GM18526 (cell line): ENCODE data around the gene FKBP14.

ENCODE experiments used
- POLR2A ChIP-seq: IDR thresholded peaks from 3 replicates; pipeline ENCODE4 v1.6.1; 2011; ENCODE audit not compliant: insufficient read length; ENCODE audit errors: extremely low read depth

FKBP14 gene

GRCh38 chr7:29987811-29988317, 38.6 kb downstream of the FKBP14 start:
- no peak for TF ChIP-seq POLR2A

- no peak for TF ChIP-seq POLR2A
Measured at GRCh38 chr7:29987083-29987482, 39.4 kb downstream of the FKBP14 start.

DNA sequence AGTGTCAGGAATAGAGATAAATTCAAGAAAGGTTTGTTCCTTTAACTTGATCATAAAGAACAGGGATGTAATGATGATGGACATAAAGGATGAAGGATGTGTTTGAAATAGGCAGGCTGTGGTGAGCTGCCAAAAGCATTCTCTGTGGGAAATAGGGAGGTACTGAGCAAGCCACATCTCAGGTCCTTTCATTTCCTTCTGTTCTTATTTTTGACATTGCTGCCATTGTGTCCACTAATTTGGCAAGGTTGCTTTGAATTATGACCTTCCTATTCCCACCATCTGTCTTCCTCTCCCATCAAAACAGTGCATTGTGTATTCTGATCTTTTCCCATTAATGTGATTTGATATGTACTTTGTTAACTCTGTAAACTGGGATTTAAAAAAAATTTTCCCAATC, 46.4 kb downstream of the FKBP14 start:
- TF ChIP-seq POLR2A = no peak

DNA sequence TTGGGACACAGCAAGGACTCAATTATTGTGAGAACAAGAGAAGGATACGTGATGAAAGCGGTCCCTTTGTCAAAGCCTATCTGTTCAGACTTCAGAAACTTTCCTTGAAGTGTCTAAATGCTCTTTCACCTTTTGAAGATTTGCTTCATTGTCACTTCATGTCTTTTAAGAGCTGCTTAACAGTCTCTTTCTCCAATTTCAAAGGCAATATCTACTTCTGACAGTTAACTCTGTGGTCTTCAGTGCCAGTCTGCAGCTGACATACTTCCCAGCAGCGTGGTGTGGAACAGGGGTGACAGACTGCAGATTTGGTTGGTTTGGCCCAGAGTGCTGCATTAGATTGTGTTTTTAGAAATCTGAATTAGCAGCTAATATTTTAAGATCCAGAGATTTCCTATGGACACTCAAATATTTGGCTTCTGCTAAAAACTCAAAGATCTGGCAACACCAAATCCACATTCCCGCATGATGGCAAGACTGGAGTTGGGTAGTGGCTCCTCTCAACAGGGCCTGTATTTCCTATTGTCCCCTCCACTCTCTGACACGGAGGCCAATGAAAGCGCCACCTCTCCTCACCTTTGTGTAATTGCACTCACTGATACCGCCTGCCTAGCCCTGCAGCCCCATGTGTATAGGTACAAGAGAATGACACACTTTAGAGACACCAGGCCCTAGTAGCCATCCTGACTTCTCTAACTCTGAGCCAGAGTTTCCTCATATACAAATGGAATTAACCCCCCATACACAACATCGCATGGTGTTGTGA, 48.4 kb downstream of the FKBP14 start:
- no peak for TF ChIP-seq POLR2A

- no peak for TF ChIP-seq POLR2A
Measured at GRCh38 chr7:29976673-29977415, 49.7 kb downstream of the FKBP14 start.

GRCh38 chr7:29976266-29976665, 50.2 kb downstream of the FKBP14 start:
- no peak for TF ChIP-seq POLR2A

DNA sequence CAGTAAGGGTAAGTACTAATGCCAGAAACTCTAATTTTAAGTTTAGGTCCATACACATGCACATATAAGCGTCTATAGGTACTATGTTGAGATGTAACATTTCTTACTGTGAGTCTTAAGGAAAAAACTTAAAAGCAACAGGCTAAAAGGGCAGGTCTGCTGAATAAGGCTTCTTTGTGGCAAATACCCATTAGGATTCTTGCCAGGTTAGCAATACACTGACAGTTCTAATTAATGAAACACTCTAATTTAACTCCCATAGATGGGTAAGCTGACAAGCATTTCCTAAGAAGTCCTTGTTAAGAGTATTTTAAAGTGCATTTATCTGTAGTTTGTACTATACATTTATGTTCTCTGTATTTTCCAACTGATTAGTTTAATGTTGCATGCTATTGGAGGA, 50.9 kb downstream of the FKBP14 start:
- no peak for TF ChIP-seq POLR2A

DNA sequence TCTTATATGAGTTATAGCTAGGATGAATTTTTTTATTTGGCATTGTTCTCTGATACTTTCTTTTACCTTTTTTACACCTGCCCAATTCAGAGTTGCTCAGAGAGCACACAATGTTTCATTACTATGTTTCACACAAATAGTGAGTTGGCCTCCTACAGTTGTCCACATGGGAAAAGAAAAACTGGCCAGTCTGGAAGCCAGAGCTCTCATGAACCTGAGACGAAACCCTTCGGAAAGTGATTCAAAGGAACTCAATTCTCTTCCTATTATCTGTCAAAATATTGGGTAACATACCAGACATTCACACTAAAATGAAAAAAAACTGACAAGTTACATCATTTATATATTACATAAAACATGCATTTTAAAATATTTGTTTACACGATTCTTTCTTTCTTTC, 52.2 kb downstream of the FKBP14 start:
- no peak for TF ChIP-seq POLR2A

DNA sequence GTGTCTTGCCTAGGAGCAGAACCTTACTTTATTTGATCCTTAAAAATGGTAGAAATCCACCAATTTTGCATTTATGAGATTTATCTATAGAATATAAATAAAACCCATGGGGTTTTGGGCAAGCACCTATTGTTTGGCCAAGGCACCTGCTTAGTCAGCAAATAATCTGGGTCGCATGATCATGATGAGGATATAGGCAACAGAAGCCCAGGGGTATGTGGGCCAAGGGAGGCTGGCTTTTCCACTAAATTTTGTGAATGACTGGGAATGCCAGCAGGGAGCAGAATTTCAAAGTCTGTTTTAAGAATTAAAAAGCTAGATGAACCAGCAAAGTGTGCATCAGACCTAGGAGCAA, 54.2 kb downstream of the FKBP14 start:
- no peak for TF ChIP-seq POLR2A

DNA sequence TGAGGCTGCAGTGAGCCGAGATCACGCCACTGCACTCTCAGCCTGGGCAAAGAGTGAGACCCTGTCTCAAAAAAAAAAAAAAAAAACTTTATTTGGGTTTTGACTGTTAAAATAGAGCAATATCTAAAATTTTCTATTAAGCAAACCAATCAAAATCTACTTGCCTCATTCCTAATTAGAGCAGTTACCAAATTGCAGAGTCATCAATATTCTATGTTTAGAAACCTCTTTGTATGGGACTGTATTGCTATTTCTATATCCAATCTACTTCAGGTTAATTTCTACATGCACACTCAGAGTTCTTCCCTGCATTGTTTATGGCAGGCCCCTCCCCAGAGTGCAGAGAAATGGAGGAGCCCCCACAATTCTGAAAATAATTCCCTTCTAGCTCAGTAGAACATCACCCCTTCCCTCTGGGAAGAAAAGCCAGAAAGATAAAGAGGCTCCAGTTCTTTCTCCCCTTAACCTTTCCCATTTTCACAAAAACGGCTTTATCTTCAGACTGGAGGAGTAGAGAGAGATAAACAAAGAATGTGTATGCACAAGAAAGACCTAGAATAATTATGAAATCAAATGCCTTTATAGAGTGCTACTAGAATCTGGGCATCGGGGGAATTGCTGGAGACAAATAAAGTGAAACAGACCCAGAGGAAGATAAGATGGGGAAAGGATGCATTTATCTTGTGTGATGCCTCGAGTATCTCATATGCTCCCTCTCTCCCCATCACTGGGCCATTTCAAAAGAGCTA, 54.8 kb downstream of the FKBP14 start:
- TF ChIP-seq POLR2A = no peak

GRCh38 chr7:29970158-29970557, 56.3 kb downstream of the FKBP14 start:
- TF ChIP-seq POLR2A = no peak

- TF ChIP-seq POLR2A = no peak
Measured at GRCh38 chr7:29969738-29970137, 56.8 kb downstream of the FKBP14 start.

DNA sequence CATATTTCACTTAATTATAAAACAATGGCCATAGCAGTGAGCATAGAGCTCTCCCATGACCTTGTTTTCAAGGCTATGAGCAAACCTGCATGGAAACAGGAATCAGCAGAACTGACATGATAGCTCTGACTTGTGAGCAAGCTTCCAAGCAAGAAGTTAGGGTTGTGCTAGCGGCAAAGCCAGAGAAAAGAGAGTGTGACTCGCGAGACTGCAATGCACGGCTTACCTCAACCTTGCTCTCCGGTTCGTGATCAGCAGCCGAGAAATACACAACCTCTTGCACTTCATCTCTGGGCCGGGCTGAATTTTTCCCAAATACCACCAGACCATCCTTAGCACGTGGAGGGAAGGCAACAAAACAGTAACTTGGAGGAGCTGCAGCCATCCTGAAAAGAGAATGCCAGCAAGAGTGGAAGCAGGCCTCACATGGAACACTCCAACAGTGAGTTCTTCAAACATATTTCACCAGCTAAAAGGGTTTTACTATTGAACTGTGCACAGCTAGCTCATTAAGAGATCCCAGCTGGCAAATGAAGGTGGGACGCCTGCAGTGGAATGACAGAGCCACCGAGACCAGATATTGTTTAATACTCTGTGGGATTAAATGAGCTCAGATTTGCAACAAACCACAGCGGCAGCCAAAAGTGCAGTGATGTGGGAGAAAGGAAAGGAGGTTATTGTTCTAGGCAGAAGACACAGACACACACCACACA, 57.7 kb downstream of the FKBP14 start:
- TF ChIP-seq POLR2A = no peak

DNA sequence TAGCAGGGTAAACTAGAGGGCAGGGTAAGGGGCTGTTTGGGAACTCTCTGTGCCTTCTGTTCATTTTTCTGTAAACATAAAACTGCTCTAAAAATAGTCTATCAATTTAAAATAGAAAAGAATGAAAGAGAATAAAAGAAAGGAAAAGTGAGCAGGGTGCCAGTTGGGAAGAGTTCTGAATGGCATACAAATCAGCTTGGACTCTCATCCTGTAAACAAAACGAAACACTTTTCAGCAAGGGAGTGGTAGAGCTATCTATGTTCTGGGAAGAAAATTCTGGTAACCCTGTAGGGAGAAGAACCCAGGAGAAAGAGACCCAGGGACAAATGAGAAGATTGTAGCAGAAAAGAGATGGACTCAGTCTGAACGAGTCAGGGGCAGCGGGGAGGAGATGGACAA, 61.5 kb downstream of the FKBP14 start:
- no peak for TF ChIP-seq POLR2A

- no peak for TF ChIP-seq POLR2A
Measured at GRCh38 chr7:29962035-29962434, 64.5 kb downstream of the FKBP14 start.
